ENCODE data around the gene DACH1.
A peak's percentile ranks its signal among the peaks of the same experiment; 100 is the strongest.

DACH1 gene

DNA sequence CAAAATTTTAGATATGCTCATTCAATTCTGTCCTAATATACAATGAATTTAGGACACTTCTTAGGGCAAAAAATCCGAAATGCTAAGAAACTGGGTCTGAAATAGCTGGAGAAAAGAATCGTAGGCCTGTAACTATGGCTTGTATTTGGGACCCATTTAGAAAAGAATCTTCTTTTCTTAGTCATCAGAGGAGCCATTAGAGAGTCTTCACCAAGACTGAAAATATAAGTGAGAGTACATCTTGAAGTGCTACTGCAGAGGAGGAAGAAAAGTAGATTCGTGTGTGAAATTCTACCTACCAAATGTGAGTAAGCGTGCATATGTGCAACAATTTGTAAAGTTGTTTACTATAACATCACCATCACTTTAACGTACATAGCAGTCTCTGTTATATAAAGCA lies 8.8 kb upstream of the DACH1 start:
- no peak overlapping the region for H3K27ac Mint-ChIP-seq
- H3K4me3 Mint-ChIP-seq: no peak overlapping the region
- no peaks in the 10 kb centered on the region for H3K9me3 Mint-ChIP-seq
- no peaks in the 10 kb centered on the region for H3K27me3 Mint-ChIP-seq
- no peaks in the 10 kb centered on the region for H3K36me3 Mint-ChIP-seq (ENCODE audit: low read depth)
- intact Hi-C loops (cut with micrococcal nuclease): loop anchor here (10.0 kb wide), 1 partner anchor 591 kb away; no protein-coding TSS in a partner anchor
- H3K4me1 Mint-ChIP-seq (ENCODE audit: low read depth): peaks cover 5% of the 10 kb centered on the region

DNA sequence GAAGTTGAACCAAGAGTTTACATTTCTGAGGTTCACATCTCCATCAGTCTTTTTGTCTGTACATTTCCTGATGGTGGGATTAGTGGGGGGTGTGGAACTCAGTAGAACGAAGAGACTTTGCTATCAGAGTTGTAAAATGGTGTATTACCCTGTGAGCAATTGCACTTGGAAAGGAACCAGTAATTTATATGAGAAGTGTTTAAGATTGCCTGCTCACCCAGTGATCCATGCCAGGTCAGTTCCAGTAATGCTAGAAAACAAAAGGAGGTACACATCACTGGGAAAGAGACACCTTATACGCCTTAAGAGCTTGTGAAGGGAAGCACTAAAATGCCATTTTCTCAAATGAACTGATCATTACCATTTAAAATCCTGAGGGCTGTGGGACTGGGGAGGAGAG lies 7.5 kb upstream of the DACH1 start:
- intact Hi-C loops (cut with micrococcal nuclease): loop anchor here (5.0 to 10.0 kb wide), 2 partner anchors 590 to 913 kb away; no protein-coding TSS in a partner anchor
- Mint-ChIP-seq H3K27me3 (peaks cover 6% of the 10 kb centered on the region), H3K36me3 (ENCODE audit: low read depth) (no peaks in the 10 kb centered on the region), H3K9me3 (no peaks in the 10 kb centered on the region), H3K4me3 (no peak overlapping the region), H3K4me1 (ENCODE audit: low read depth) (peaks cover 10% of the 10 kb centered on the region), H3K27ac (no peak overlapping the region)

DNA sequence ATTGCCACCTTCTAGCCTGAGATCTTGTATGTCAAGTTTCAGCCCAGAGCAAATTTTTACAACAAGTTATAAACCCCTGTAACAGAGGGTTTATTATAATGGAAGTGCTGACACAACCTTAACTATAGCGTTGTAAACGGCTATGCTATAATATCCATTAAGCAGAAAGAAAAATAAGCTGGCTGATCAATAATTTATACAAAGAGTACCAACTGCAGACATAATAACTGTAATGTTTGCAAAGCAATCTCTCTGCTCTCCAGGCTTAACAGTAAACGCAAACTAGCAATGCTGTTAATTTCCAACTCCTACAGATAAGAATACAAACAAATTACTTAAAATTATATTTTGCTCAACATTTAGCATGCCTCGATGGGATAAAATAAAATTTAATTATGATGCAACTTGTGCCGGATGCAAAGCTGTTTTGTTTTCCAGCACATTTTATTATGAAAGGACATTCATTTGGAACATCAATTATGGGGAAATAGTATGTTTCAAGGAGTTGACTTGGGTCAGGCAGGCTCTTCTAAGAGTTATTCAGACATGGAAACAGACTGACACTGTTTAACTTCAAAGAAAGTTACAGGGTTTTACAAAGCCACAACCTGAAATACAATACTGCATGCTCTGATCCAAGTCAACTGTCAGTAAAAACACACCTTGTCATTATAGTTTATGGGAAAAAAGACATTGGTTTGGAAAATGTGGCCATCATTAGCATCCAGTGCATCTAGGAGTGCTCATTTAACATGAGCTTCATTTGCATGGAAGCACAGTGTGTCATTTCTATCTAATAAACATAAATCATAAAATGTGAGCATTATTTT lies 6.6 kb upstream of the DACH1 start:
- intact Hi-C loops (cut with micrococcal nuclease): loop anchor here (5.0 to 10.0 kb wide), 2 partner anchors 589 to 914 kb away; no protein-coding TSS in a partner anchor
- no peak overlapping the region for H3K4me3 Mint-ChIP-seq
- no peaks in the 10 kb centered on the region for H3K9me3 Mint-ChIP-seq
- H3K27ac Mint-ChIP-seq: no peak overlapping the region
- peaks cover 10% of the 10 kb centered on the region for H3K27me3 Mint-ChIP-seq
- H3K4me1 Mint-ChIP-seq (ENCODE audit: low read depth): peaks cover 14% of the 10 kb centered on the region
- H3K36me3 Mint-ChIP-seq (ENCODE audit: low read depth): no peaks in the 10 kb centered on the region

DNA sequence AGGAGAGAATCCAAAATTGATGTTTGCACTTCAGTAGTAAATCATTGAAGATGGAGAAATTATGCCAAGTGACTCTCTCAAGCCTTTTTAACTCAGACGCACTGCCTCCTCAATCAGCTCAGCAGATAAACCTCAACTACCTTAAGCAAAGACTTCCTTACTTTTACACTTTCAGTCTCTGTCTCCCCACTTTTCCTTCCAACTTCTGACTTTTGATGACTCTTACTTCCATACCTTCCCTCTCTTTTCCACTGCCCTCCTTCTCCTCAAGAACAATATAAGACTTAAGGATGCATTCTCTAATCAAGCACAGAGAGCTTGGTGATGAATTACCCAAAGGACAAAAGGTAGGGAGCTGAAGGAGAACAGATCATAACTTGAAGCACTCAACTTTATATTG lies 4.8 kb upstream of the DACH1 start:
- H3K4me3 Mint-ChIP-seq: no peak overlapping the region
- intact Hi-C loops (cut with micrococcal nuclease): loop anchor here (5.0 to 10.0 kb wide), 2 partner anchors 587 to 915 kb away; no protein-coding TSS in a partner anchor
- H3K27me3 Mint-ChIP-seq: peaks cover 20% of the 10 kb centered on the region
- peaks cover 6% of the 10 kb centered on the region for H3K36me3 Mint-ChIP-seq (ENCODE audit: low read depth)
- H3K9me3 Mint-ChIP-seq: no peaks in the 10 kb centered on the region
- H3K27ac Mint-ChIP-seq: no peak overlapping the region
- peaks cover 15% of the 10 kb centered on the region for H3K4me1 Mint-ChIP-seq (ENCODE audit: low read depth)

DNA sequence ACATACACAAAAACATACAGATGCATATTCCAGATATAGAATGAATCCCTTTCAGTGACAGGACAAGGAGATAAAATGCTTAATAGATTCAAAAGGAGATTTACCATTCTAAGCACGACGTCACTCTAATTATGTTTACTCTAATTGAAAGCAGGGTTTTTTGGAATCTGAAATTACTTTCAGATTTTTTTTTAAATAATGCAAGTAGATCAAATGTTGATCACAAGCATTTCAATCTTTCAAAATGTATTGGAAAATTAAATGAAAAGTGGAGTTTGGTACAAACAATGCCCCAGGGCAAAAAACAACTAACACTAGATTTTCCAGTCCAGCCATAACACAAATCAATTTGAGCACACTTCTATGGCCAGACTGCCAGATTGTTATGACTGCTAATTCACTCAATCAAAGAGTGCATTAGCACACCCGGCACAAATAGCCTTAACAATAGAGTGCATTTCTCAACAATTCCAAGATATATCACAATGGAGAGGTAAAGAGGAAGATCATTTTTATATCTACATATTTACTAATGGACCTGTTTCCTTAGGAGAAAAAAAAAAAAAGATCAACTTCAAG lies 4.3 kb upstream of the DACH1 start:
- no peaks in the 10 kb centered on the region for H3K9me3 Mint-ChIP-seq
- no peak overlapping the region for H3K4me3 Mint-ChIP-seq
- H3K36me3 Mint-ChIP-seq (ENCODE audit: low read depth): peaks cover 12% of the 10 kb centered on the region
- H3K4me1 Mint-ChIP-seq (ENCODE audit: low read depth): peaks cover 20% of the 10 kb centered on the region
- H3K27ac Mint-ChIP-seq: no peak overlapping the region
- intact Hi-C loops (cut with micrococcal nuclease): loop anchor here (5.0 to 10.0 kb wide), 2 partner anchors 586 to 916 kb away; no protein-coding TSS in a partner anchor
- H3K27me3 Mint-ChIP-seq: peaks cover 24% of the 10 kb centered on the region

DNA sequence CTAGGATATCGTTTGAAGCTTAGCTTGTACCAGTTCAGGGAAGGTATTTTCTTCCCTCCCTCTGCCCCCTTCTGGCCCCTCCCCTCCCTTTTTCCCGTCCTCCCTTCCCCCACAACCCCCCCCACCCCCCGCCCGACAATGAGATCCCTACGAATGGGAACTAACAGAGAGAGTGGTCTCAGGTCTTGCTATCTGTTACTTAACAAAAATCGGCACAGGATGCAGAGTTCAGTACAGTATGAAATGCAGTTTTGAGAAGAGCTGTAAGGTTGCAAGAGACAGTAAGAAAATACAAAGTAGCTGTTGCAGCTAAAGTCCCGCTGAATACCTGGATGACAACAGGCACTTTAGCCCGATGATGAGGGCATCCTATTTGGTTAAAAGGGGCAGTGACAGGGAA lies 3.1 kb upstream of the DACH1 start:
- Mint-ChIP-seq H3K4me1 (ENCODE audit: low read depth) (peaks cover 20% of the 10 kb centered on the region), H3K9me3 (no peaks in the 10 kb centered on the region), H3K27ac (no peak overlapping the region), H3K4me3 (no peak overlapping the region), H3K36me3 (ENCODE audit: low read depth) (peaks cover 24% of the 10 kb centered on the region), H3K27me3 (peaks cover 30% of the 10 kb centered on the region)
- intact Hi-C loops (cut with micrococcal nuclease): loop anchor here (5.0 to 10.0 kb wide), 2 partner anchors 585 to 917 kb away; no protein-coding TSS in a partner anchor

DNA sequence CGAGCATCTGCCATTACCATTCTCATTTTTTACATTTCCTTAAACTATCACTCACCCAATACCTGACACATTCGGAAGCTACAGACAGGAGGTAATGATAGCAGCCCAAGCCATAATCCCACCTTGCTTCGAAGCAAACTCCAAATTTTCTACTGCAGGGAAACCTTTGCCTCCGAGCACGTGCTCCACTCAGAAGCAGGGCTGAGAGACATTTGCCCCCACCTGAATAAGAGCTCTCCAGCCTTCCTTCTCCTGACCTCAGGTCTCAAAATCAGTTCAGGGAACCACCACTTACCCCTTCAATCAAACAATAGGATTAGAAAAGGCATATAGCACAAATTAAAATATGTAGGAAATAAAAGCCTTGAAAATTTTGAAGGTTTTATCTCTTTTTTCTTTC lies 2.3 kb upstream of the DACH1 start:
- Mint-ChIP-seq H3K36me3 (ENCODE audit: low read depth) (peaks cover 32% of the 10 kb centered on the region), H3K4me3 (no peak overlapping the region), H3K9me3 (no peaks in the 10 kb centered on the region), H3K27ac (no peak overlapping the region), H3K4me1 (ENCODE audit: low read depth) (peaks cover 28% of the 10 kb centered on the region), H3K27me3 (peaks cover 36% of the 10 kb centered on the region)
- intact Hi-C loops (cut with micrococcal nuclease): no loop called here

DNA sequence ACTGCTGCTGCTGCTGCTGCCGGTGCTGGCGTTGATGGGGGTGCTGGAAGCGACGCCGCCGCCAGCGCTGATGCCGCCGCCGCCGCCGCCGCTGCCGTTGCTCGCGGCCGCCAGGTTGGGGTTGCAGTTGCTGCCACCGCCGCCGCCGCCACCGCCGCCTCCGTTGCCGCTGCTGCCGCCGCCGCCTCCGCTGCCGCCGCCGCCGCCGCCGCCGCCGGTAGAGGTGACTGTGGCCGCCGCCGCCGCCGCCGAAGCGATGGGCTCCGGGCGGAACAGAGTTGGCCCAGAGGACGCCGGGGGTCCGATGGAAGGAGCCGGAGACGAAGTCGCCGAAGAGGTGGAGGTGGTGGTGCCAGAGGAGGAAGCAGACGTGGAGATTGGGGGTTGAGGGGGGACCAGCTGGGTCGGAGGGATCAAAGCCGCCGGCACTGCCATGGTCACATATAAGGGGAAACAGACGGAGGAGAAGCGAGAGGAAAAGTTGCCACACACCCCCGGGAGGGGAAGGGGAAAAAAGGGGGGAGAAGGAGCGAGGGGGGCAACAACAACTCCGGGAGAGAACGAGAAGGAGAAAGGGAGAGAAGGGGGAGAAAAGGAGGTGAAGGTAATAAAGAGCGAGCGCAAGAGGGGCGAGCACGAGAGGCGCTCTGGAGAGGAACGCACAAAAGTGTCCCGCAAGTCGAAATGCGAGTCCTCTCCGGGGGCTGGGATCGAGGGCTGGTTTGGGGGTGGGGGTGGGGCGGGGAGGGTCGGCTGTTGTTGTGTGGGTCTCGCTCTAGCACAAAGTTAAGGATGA lies 471 bp downstream of the DACH1 start:
- H3K4me3 Mint-ChIP-seq: peak overlapping the region; percentile 95
- intact Hi-C loops (cut with micrococcal nuclease): no loop called here
- peaks cover 35% of the 10 kb centered on the region for H3K4me1 Mint-ChIP-seq (ENCODE audit: low read depth)
- H3K27ac Mint-ChIP-seq: peak overlapping the region; percentile 58
- H3K9me3 Mint-ChIP-seq: no peaks in the 10 kb centered on the region
- peaks cover 42% of the 10 kb centered on the region for H3K27me3 Mint-ChIP-seq
- peaks cover 33% of the 10 kb centered on the region for H3K36me3 Mint-ChIP-seq (ENCODE audit: low read depth)

DNA sequence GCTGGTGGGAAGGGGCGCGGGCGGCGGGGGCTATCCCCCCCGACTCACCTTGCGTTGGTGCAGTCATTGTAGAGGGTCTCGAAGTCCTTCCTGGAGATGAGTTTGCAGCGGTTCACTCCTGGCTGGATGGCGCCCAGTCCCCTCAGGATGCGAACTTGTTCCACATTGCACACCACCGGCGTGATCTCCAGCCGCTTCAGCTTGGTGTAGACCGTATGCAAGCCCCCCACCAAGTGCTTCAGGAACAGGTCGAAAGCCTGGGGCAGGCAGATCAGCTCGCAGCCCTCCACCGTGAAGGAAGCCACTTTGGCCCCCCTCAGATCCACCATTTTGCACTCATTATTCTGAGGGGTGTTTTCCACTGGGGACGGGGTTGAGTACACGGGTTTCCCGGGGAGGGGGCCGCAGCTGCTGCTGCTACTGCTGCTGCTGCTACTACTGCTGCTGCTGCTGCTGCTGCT lies 1.1 kb downstream of the DACH1 start:
- peaks cover 33% of the 10 kb centered on the region for H3K36me3 Mint-ChIP-seq (ENCODE audit: low read depth)
- peaks cover 35% of the 10 kb centered on the region for H3K4me1 Mint-ChIP-seq (ENCODE audit: low read depth)
- no peaks in the 10 kb centered on the region for H3K9me3 Mint-ChIP-seq
- H3K27ac Mint-ChIP-seq: peak overlapping the region; percentile 58
- intact Hi-C loops (cut with micrococcal nuclease): no loop called here
- peak overlapping the region; percentile 95 for H3K4me3 Mint-ChIP-seq
- peaks cover 42% of the 10 kb centered on the region for H3K27me3 Mint-ChIP-seq

DNA sequence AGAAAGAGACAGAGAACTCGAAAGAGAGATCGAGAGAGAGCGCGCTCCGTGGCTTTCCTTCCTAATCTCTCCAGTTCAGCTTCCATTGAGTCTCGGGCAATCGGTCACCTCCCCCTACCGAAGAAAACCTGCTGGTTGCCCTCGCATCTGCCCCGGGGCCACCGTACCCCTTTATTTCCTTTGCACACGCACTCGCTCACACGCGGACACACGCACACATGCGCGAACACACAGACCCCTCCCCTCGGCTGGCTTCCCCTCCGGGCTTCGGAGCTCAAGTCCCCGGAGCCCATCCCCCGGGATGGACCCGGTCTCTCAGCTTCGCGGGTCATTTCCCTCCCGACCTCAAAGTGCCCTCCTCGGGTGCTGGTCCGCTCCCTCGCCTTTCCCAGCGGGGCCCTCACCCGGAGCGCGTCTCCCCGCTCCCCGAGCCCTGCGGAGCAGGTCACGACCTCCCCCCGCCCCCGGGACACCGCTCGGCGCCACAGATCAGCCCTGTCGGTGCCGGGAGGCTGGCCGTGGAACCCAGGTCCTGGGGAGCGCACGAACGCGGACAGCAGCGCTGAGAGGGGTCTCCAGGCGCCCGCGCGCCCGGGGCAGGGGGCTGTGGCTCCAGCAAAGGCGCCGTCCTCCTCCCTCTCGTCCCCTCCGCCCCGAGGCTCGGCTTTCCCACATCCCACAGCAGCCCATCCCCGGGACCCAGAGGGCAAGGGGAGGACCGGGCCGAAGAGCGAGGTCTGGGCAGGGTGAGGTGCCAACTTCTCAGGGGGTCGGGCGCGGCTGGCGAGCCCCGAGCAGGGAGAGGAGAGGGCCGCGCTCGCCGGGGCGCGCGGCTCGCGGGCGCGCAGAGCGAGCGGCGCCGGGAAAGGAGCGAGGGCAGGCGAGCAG lies 1.8 kb downstream of the DACH1 start:
- Mint-ChIP-seq H3K27ac (peak overlapping the region; percentile 58), H3K27me3 (peaks cover 42% of the 10 kb centered on the region), H3K4me1 (ENCODE audit: low read depth) (peaks cover 35% of the 10 kb centered on the region), H3K4me3 (peak overlapping the region; percentile 95), H3K9me3 (no peaks in the 10 kb centered on the region), H3K36me3 (ENCODE audit: low read depth) (peaks cover 33% of the 10 kb centered on the region)
- intact Hi-C loops (cut with micrococcal nuclease): no loop called here

DNA sequence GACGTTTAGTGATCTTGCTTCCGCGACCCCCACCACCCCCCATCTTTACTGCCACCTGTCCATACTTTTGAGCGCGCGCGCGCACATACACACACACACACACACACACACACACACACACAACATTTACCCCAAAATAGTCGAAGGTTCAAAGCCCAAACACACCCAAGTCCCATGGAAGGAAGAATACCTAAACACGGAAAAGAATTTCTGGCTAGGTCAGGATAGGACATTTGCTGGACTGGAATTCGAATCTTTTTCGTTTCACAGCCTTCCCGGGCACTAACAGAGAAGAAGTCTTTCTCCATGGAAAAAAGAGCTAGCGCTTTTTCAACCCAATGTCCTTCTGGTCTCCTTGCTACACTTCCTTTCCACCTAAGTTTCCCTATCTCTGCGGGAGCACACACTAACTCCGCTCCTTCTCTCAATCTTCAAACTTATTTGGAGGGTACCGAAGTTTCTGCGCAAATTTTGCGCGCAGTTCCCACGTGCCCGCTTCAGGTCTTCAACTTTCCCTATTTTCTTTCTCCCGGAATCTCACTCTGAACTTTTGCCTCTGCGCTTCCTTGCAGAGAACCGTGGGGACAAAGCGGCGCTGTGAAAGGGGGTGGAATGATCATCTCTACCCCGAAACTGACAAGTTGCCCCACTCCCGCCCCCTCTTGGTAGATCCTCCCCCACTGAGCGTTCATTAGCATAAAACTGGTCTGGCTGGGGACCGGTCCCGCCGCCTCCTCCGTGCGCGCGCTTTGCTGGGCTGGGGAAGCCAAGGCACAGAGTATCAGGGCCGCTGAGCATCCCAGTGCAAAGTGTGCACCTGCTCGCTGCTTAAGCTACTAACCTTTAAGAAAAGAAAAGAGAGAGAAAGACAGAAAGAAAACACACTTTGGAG lies 2.7 kb downstream of the DACH1 start:
- H3K27me3 Mint-ChIP-seq: peaks cover 36% of the 10 kb centered on the region
- H3K4me3 Mint-ChIP-seq: peak overlapping the region; percentile 95
- H3K27ac Mint-ChIP-seq: peak overlapping the region; percentile 58
- peaks cover 28% of the 10 kb centered on the region for H3K4me1 Mint-ChIP-seq (ENCODE audit: low read depth)
- no peaks in the 10 kb centered on the region for H3K9me3 Mint-ChIP-seq
- intact Hi-C loops (cut with micrococcal nuclease): no loop called here
- peaks cover 33% of the 10 kb centered on the region for H3K36me3 Mint-ChIP-seq (ENCODE audit: low read depth)

DNA sequence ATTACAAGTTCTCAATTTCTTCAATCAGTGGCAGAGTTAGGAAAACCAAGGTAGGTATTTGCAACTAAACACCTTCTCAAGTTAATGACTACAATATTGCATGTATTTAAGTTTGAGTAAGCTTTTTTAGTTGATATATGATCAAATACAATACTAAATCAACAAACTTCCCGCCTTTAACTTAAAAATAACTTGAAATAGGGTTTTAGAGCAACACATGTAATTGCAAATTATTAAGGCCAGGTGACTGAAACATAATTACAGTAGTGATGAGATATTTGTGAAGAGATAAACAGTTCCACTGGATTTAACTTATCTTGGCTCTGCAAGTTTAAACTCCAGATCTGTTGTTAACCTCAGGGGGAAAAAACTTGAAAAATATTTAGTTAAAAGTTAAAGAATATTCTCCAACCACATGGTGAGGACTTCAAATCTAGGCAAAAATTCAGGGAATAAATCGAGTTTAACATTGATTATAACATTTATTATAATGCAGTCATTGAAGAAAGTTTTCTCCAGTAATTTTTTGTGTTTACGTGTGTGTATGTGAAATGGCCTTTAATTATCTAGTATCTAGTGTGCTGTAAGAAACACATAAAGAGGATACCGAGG lies 3.6 kb downstream of the DACH1 start:
- H3K4me3 Mint-ChIP-seq: no peak overlapping the region

More for the DNA sequence above, 3.6 kb downstream of the DACH1 start:
- Mint-ChIP-seq H3K4me1 (ENCODE audit: low read depth) (peaks cover 32% of the 10 kb centered on the region), H3K27ac (no peak overlapping the region), H3K27me3 (peaks cover 31% of the 10 kb centered on the region), H3K9me3 (no peaks in the 10 kb centered on the region), H3K36me3 (ENCODE audit: low read depth) (peaks cover 33% of the 10 kb centered on the region)
- intact Hi-C loops (cut with micrococcal nuclease): no loop called here

Measured in dendritic cell treated with granulocyte-macrophage colony-stimulating factor and Interleukin-4, amounts not matched to agents 40 ng/mL and 50 ng/mL, for 4 days (primary cell).